Measurements from ENCODE around the gene ADAMTSL1. TPM values are rescaled to one million over a fixed set of nuclear protein-coding genes. Genes with fewer than 3 reads are reported as not detected.

The ADAMTSL1 gene
- total RNA-seq, 1 donor from 2014 or later: 12.6 TPM

- FAIRE-seq: no peak
- H3K4me3 Mint-ChIP-seq (ENCODE audit: unreplicated experiment): no peak overlapping the region
- no peak overlapping the region for H3K9ac ChIP-seq (ENCODE audit: low read length)
Measured at GRCh38 chr9:18721995-18722310, 248.0 kb downstream of the ADAMTSL1 start.

GRCh38 chr9:18722882-18723281 is 248.9 kb downstream of the ADAMTSL1 start:
- H3K79me2 ChIP-seq (ENCODE audit: insufficient read depth, low read length): no peaks in the 10 kb centered on the region
- no peak overlapping the region for H2AFZ ChIP-seq (ENCODE audit: low read depth, low read length)
- no peak overlapping the region for H3K9ac ChIP-seq (ENCODE audit: low read length)
- H3K9me3 ChIP-seq (ENCODE audit: insufficient read depth, low read depth, low read length): no peaks in the 10 kb centered on the region
- H4K20me1 ChIP-seq (ENCODE audit: insufficient read depth, low read length): no peaks in the 10 kb centered on the region
- no peaks in the 10 kb centered on the region for H3K4me1 Mint-ChIP-seq (ENCODE audit: low read depth, unreplicated experiment)
- no peak overlapping the region for H3K4me2 ChIP-seq (ENCODE audit: low read length)
- H3K4me3 Mint-ChIP-seq (ENCODE audit: unreplicated experiment): no peak overlapping the region
- no peaks in the 10 kb centered on the region for H3K27me3 Mint-ChIP-seq (ENCODE audit: low read depth, unreplicated experiment)
- peaks cover 40% of the 10 kb centered on the region for H3K36me3 ChIP-seq (ENCODE audit: insufficient read depth, low read length)
- no peaks in the 10 kb centered on the region for H3K9me3 Mint-ChIP-seq (ENCODE audit: unreplicated experiment)
- no peak for FAIRE-seq
- no peak for DNase-seq (ENCODE audit: low read depth)
- no peak overlapping the region for H3K27ac Mint-ChIP-seq (ENCODE audit: unreplicated experiment)
- H3K4me3 ChIP-seq (ENCODE audit: insufficient read depth, low read depth, low read length): no peak overlapping the region
- H3K4me1 ChIP-seq (ENCODE audit: insufficient read depth, low read length): no peaks in the 10 kb centered on the region
- no peak for TF ChIP-seq CTCF (IDR thresholded peaks at IDR 0.05; ENCODE audit: insufficient read depth, low read depth, low read length)
- TF ChIP-seq EZH2 (IDR thresholded peaks at IDR 0.05; ENCODE audit: insufficient read depth, low read length): no peak
- H3K36me3 Mint-ChIP-seq (ENCODE audit: low read depth, unreplicated experiment): no peaks in the 10 kb centered on the region
- no peaks in the 10 kb centered on the region for H3K27me3 ChIP-seq (ENCODE audit: insufficient read depth, low read length)
- H3K27ac ChIP-seq (ENCODE audit: low read depth, low read length): no peak overlapping the region

More at GRCh38 chr9:18721995-18722310, 248.0 kb downstream of the ADAMTSL1 start:
- H2AFZ ChIP-seq (ENCODE audit: low read depth, low read length): no peak overlapping the region
- no peaks in the 10 kb centered on the region for H3K9me3 ChIP-seq (ENCODE audit: insufficient read depth, low read depth, low read length)
- H3K9me3 Mint-ChIP-seq (ENCODE audit: unreplicated experiment): no peaks in the 10 kb centered on the region
- no peaks in the 10 kb centered on the region for H3K79me2 ChIP-seq (ENCODE audit: insufficient read depth, low read length)
- no peak overlapping the region for H3K27ac Mint-ChIP-seq (ENCODE audit: unreplicated experiment)
- H3K4me1 Mint-ChIP-seq (ENCODE audit: low read depth, unreplicated experiment): no peaks in the 10 kb centered on the region
- no peak for DNase-seq (ENCODE audit: low read depth)
- TF ChIP-seq CTCF (IDR thresholded peaks at IDR 0.05; ENCODE audit: insufficient read depth, low read depth, low read length) (no peak), EZH2 (IDR thresholded peaks at IDR 0.05; ENCODE audit: insufficient read depth, low read length) (no peak)
- H3K36me3 ChIP-seq (ENCODE audit: insufficient read depth, low read length): peaks cover 34% of the 10 kb centered on the region
- H3K4me2 ChIP-seq (ENCODE audit: low read length): no peak overlapping the region
- H3K4me3 ChIP-seq (ENCODE audit: insufficient read depth, low read depth, low read length): no peak overlapping the region
- H3K27me3 Mint-ChIP-seq (ENCODE audit: low read depth, unreplicated experiment): no peaks in the 10 kb centered on the region
- H3K27me3 ChIP-seq (ENCODE audit: insufficient read depth, low read length): no peaks in the 10 kb centered on the region
- H3K36me3 Mint-ChIP-seq (ENCODE audit: low read depth, unreplicated experiment): no peaks in the 10 kb centered on the region
- H4K20me1 ChIP-seq (ENCODE audit: insufficient read depth, low read length): no peaks in the 10 kb centered on the region
- no peak overlapping the region for H3K27ac ChIP-seq (ENCODE audit: low read depth, low read length)
- no peaks in the 10 kb centered on the region for H3K4me1 ChIP-seq (ENCODE audit: insufficient read depth, low read length)

- FAIRE-seq (no peak), DNase-seq (ENCODE audit: low read depth) (no peak)
- H3K27me3 ChIP-seq (ENCODE audit: insufficient read depth, low read length): no peaks in the 10 kb centered on the region
- peaks cover 44% of the 10 kb centered on the region for H3K36me3 ChIP-seq (ENCODE audit: insufficient read depth, low read length)
- TF ChIP-seq CTCF (IDR thresholded peaks at IDR 0.05; ENCODE audit: insufficient read depth, low read depth, low read length) (no peak), EZH2 (IDR thresholded peaks at IDR 0.05; ENCODE audit: insufficient read depth, low read length) (no peak)
- Mint-ChIP-seq H3K27me3 (ENCODE audit: low read depth, unreplicated experiment) (no peaks in the 10 kb centered on the region), H3K4me3 (ENCODE audit: unreplicated experiment) (no peak overlapping the region), H3K9me3 (ENCODE audit: unreplicated experiment) (no peaks in the 10 kb centered on the region), H3K4me1 (ENCODE audit: low read depth, unreplicated experiment) (no peaks in the 10 kb centered on the region), H3K27ac (ENCODE audit: unreplicated experiment) (no peak overlapping the region), H3K36me3 (ENCODE audit: low read depth, unreplicated experiment) (no peaks in the 10 kb centered on the region)
- H3K27ac ChIP-seq (ENCODE audit: low read depth, low read length): no peak overlapping the region
- no peak overlapping the region for H3K4me2 ChIP-seq (ENCODE audit: low read length)
- H3K4me3 ChIP-seq (ENCODE audit: insufficient read depth, low read depth, low read length): no peak overlapping the region
- H2AFZ ChIP-seq (ENCODE audit: low read depth, low read length): no peak overlapping the region
- no peaks in the 10 kb centered on the region for H3K9me3 ChIP-seq (ENCODE audit: insufficient read depth, low read depth, low read length)
- no peaks in the 10 kb centered on the region for H3K4me1 ChIP-seq (ENCODE audit: insufficient read depth, low read length)
- no peaks in the 10 kb centered on the region for H4K20me1 ChIP-seq (ENCODE audit: insufficient read depth, low read length)
- H3K9ac ChIP-seq (ENCODE audit: low read length): no peak overlapping the region
- H3K79me2 ChIP-seq (ENCODE audit: insufficient read depth, low read length): no peaks in the 10 kb centered on the region
Measured at GRCh38 chr9:18723366-18723765, 249.4 kb downstream of the ADAMTSL1 start.

Data from astrocyte (in vitro differentiated cells and primary cell).